ENCODE measurements around the gene USP5. TPM values are rescaled to one million over a fixed set of nuclear protein-coding genes. Genes with fewer than 3 reads are reported as not detected.

Gene USP5
- total and polyA plus RNA-seq, 2 experiments from 2014 or later: 145 to 156 TPM

DNA sequence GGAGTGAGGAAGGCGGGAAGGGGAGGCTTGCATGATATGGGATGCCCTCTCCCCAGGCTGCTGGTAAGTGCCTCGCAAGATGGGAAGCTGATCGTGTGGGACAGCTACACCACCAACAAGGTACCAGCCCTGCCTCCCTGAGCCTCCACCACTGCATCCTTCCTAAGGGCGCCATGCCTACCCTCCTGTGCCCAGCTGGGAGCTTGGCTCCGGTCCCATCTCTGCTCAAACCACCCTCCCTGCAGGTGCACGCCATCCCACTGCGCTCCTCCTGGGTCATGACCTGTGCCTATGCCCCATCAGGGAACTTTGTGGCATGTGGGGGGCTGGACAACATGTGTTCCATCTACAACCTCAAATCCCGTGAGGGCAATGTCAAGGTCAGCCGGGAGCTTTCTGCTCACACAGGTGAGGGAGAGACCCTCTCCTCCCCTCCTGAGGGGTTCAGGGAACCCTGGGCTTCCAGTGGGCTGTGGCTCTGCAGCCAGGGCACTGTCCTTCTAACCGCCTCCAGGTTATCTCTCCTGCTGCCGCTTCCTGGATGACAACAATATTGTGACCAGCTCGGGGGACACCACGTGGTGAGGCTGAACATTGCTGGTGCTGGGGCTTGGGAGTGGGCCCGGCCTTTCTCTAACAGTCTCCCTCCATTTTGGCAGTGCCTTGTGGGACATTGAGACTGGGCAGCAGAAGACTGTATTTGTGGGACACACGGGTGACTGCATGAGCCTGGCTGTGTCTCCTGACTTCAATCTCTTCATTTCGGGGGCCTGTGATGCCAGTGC lies 8.6 kb upstream of the USP5 start:
- Histone ChIP-seq H3K27me3 (no peaks in the 10 kb centered on the region), H3K27ac (no peak overlapping the region), H3K9me3 (ENCODE audit: low read depth) (no peaks in the 10 kb centered on the region), H3K36me3 (peaks cover 7% of the 10 kb centered on the region), H3K4me1 (ENCODE audit: low read depth) (peaks cover 14% of the 10 kb centered on the region), H3K4me3 (no peak overlapping the region)
- TF ChIP-seq, protein P1, sequence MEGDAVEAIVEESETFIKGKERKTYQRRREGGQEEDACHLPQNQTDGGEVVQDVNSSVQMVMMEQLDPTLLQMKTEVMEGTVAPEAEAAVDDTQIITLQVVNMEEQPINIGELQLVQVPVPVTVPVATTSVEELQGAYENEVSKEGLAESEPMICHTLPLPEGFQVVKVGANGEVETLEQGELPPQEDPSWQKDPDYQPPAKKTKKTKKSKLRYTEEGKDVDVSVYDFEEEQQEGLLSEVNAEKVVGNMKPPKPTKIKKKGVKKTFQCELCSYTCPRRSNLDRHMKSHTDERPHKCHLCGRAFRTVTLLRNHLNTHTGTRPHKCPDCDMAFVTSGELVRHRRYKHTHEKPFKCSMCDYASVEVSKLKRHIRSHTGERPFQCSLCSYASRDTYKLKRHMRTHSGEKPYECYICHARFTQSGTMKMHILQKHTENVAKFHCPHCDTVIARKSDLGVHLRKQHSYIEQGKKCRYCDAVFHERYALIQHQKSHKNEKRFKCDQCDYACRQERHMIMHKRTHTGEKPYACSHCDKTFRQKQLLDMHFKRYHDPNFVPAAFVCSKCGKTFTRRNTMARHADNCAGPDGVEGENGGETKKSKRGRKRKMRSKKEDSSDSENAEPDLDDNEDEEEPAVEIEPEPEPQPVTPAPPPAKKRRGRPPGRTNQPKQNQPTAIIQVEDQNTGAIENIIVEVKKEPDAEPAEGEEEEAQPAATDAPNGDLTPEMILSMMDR (IDR thresholded peaks at IDR 0.05; ENCODE audit: low read depth, low read length): no peak
- DNase-seq (ENCODE audit: low read depth in 1 of 2, low spot score in 1 of 2): no peak

DNA sequence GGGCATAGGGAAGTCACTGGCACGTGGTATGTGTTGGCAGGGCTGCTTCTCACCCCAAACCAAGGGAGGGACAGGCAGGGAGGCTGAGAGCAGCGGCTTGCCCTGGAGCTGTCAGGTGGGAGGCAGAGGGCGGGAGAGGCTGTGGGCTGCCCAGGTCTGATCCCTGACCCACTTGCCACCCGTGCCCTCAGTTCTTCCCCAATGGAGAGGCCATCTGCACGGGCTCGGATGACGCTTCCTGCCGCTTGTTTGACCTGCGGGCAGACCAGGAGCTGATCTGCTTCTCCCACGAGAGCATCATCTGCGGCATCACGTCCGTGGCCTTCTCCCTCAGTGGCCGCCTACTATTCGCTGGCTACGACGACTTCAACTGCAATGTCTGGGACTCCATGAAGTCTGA lies 6.6 kb upstream of the USP5 start:
- no peak for DNase-seq (ENCODE audit: low read depth in 1 of 2, low spot score in 1 of 2)
- TF ChIP-seq, protein P1 (IDR thresholded peaks at IDR 0.05; ENCODE audit: low read depth, low read length): no peak
- H3K4me3 ChIP-seq: no peak overlapping the region
- H3K9me3 ChIP-seq (ENCODE audit: low read depth): no peaks in the 10 kb centered on the region
- H3K27me3 ChIP-seq: no peaks in the 10 kb centered on the region
- H3K4me1 ChIP-seq (ENCODE audit: low read depth): peaks cover 5% of the 10 kb centered on the region
- H3K36me3 ChIP-seq: peaks cover 2% of the 10 kb centered on the region
- H3K27ac ChIP-seq: no peak overlapping the region

DNA sequence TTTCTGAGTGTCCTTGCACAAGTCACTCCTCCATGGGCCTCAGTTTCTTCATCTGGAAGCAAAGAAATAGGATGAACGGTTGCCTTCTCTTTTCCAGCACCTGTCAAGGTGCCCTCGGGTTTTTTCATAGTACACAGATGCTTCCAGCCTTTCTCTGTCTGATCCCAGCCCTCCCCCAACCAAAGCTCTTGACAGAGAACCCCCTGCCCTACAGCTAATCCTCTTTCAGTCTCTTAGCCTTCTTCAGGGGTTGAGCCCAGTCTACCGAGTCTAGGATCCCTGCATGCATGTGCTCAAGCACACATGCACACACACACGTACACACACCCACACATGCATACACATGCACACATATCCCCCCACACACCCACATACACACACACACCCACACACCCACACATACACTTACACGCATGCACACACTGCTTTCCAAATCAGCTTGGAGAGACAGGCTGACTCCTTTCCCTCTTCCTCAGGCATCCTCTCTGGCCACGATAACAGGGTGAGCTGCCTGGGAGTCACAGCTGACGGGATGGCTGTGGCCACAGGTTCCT lies 5.6 kb upstream of the USP5 start:
- H3K27me3 ChIP-seq: no peaks in the 10 kb centered on the region
- DNase-seq (ENCODE audit: low read depth in 1 of 2, low spot score in 1 of 2): no peak
- H3K9me3 ChIP-seq (ENCODE audit: low read depth): no peaks in the 10 kb centered on the region
- H3K4me3 ChIP-seq: no peak overlapping the region
- no peak overlapping the region for H3K27ac ChIP-seq
- peaks cover 2% of the 10 kb centered on the region for H3K36me3 ChIP-seq
- H3K4me1 ChIP-seq (ENCODE audit: low read depth): no peaks in the 10 kb centered on the region
- TF ChIP-seq, protein P1 (IDR thresholded peaks at IDR 0.05; ENCODE audit: low read depth, low read length): no peak

DNA sequence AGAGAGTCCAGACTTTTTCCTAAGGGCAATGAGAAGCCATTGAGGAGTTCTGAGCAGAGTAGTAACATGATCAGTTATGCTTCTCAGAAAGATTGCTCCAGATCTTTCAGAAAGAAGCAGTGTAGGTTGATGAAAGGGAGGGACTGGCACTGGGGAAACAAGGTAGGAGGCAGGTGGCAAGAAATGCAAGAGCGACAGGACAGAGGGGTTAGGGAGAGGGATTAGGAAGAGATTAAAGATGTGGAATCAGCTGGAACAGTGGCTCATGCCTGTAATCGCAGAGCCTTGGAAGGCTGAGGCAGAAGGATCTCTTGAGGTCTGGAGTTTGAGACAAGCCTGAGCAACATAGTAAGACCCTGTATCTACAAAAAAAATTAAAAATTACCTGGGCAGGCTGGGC lies 4.3 kb upstream of the USP5 start:
- H3K27ac ChIP-seq: no peak overlapping the region
- peaks cover 2% of the 10 kb centered on the region for H3K36me3 ChIP-seq
- TF ChIP-seq, protein P1 (IDR thresholded peaks at IDR 0.05; ENCODE audit: low read depth, low read length): no peak

DNA sequence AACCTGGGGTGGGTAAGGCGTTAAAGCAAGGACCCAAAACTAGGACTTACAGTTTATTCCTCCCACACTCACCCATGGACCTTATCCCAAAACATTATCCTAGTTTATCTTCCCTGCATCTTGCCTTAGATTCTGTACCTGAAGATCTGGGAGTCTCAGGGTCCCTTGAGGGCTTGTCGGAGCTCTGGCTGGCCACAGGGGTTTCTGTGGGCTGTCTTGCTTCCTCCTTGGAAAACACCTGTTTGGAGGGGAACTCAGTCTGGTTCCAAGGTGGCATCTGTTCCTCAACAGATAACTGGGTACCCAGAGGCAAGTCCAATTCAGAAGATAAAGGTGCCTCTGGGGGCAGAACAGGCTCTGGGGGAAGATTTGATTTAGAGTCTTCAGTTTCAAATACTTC lies 2.5 kb upstream of the USP5 start:
- Histone ChIP-seq H3K4me3 (no peak overlapping the region), H3K27me3 (no peaks in the 10 kb centered on the region), H3K9me3 (ENCODE audit: low read depth) (no peaks in the 10 kb centered on the region), H3K27ac (no peak overlapping the region), H3K4me1 (ENCODE audit: low read depth) (no peaks in the 10 kb centered on the region), H3K36me3 (peaks cover 2% of the 10 kb centered on the region)
- no peak for DNase-seq (ENCODE audit: low read depth in 1 of 2, low spot score in 1 of 2)
- TF ChIP-seq, protein P1 (IDR thresholded peaks at IDR 0.05; ENCODE audit: low read depth, low read length): no peak

More for the DNA sequence above, 4.3 kb upstream of the USP5 start:
- Histone ChIP-seq H3K27me3 (no peaks in the 10 kb centered on the region), H3K9me3 (ENCODE audit: low read depth) (no peaks in the 10 kb centered on the region), H3K4me3 (no peak overlapping the region), H3K4me1 (ENCODE audit: low read depth) (no peaks in the 10 kb centered on the region)
- no peak for DNase-seq (ENCODE audit: low read depth in 1 of 2, low spot score in 1 of 2)
